ENCODE results near the gene PRKCA.

PRKCA gene

DNA sequence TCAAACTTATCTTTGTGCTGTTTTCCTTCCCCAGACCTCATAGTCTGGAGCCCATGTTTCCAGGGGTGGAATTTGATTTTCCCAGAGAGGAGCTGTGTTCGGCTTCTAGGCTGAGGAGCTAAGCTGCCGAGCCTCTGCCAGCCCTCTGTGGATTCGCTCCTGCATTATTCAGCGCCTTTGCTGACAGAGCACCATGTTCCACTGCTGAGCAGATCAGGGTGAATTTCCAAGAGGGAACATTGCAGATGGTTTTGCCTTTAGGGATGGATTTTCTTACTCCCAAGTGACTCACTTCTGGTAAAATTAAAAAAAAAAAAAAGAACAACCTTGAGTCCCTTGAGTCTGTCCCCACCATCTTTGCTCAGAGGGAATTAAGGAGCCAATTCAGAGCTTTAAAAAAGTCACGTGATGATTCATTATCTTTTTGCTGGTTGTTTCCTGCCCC, 229.5 kb downstream of the PRKCA start:
- DNase-seq = no peak

DNA sequence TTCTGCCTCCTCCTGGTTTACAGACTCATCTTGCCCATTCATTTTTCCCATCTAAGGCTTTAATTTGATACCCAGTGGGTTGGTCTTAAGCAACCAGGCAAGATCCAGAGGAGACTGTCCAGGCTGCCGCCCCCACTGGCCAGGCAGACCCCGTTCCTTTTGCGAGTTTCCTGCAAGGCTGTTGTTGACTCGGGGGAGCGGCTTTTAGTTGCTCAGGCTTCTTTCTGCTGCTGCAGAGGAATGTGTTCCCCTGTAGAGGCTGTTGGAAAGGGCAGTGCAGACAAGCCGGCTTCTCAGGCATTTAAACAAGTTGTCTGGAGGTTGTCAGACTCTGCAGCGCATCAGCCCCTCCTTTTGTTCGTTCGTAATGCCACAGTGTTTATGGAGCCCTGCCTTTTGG, 231.2 kb downstream of the PRKCA start:
- no peak for DNase-seq

DNA sequence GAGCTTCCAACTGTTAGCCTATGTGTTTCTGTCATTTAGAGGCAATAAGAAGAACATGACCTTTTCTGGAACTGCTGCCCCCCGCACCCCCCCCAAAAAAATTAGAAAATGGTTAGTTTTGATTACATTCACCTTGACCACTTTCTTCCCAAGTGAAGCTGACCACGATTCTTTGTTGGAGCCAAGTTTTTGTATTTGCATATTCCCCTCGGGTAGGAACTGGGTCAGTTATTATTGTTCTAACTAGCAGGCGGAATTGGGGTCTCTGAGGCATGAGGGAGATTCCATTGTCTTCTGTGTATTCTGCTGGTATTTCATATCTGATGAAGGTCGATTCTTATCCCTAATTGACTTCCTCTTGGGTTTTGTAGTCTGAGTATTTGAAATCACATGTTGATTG, 231.6 kb downstream of the PRKCA start:
- no peak for DNase-seq

DNA sequence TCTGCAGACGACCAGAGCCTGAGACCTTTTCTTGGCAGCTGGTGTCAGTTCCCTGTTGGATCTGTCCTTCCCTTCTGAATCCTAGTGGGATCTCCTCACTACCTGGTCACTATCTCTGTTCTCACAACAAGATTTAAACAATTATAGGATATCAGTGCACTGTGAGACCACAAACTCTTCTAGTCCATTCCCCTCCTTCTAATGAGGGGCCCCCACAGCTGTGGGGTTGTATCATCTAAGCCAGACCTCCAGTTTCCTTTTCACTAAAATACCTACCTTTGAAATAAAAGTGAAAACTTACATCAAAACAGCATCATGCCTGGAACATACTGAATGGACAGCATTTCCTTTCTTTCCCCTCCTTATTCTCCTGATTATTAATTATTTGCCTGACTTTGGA, 233.2 kb downstream of the PRKCA start:
- DNase-seq = no peak

DNA sequence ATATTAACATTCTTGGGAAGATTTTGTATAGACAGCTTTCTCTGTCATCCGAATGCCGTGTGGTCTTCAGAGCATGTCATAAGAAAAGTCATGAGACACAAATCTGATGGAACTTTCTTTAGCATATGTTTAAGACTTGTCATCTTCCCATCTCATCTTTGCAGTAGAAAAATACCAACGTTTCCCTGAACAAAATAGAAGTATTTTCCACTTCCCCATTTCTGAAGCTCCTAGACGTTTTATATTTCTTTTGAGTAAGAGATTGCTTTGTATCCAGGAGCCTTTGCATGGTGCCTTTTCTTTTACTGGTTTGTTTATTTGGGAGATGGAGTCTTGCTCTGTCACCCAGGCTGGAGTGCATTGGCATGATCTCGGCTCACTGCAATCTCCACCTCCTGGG, 235.1 kb downstream of the PRKCA start:
- DNase-seq = no peak

DNA sequence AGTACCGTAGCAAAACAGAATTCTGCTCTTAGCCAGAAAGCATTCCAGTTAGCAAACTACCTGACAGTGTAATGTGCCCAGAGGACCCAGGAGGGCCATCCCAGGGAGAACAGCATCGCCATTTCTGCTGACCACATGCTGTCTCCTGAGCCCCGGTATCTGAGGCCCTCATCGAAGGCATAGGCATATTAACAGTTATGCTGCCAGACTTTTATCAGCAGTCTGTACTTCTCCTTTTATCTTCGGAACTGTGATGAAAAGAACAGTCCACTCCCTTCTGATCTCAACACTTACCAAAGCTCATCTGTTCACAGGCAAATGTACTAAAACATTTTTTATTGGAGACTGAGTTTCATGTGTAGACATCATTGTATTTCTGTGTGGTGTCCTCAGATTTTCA, 236.4 kb downstream of the PRKCA start:
- no peak for DNase-seq

DNA sequence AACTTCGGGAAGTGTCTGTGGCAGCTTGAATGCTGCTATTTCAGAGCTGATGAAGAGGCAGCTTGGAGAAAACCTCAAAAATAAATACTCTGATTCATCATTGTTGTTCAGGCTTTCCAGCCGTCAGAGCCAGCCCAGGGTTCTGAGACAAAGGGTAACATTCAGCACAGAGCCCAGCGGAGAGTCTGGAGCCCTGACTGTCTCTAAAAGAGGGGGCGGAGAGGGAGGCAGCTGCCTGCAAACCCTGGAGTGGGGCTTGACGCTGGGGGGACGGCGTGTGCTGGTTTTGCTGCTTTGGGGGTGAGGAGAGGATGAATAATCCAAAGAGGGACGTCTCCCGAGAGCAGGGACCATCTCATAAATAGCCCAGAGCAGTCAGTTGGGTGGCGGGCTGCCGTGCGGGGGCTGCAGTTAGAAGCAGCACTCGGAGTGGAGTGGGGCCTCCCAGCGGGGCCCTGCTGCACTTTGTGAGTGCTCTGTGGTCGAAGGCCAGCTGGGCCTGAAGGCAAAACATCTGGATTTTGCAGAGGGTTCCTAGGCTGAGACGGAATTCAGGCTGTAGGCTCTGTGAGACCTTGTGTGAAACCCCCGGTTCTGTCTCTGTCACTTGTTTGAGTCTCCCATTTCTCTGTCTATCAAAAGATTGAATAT, 237.8 kb downstream of the PRKCA start:
- DNase-seq = no peak

DNA sequence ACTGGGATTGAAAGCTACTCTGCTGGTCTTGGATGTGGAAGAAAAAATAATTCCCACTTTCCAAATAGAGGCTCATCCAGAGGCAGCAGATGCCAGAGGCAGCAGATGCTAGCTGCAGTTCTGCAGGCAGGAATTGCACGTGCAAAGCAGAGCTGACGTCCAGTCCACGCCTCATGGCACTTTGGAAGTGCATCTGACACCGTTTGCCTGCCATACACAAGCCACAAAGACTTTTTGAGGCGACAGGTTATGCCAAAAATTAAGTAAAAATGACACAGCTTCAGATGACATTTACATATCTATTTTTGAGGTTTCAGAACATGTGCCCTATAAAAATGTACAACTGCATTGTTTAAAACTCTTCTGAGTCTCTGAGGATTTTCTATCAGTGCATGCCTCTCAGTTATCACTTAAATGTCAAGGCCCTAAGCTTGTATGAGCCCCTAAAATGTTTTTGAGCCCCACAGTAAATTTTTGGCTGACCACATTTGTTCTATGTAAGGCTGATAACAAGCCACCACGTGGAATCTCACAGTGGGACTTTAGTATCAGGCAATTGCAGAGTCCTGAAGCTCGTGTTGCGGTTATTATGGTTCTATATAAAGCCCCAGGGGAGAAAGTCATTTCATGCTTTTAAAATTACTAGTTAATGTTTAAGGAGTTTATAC, 239.2 kb downstream of the PRKCA start:
- DNase-seq = no peak

DNA sequence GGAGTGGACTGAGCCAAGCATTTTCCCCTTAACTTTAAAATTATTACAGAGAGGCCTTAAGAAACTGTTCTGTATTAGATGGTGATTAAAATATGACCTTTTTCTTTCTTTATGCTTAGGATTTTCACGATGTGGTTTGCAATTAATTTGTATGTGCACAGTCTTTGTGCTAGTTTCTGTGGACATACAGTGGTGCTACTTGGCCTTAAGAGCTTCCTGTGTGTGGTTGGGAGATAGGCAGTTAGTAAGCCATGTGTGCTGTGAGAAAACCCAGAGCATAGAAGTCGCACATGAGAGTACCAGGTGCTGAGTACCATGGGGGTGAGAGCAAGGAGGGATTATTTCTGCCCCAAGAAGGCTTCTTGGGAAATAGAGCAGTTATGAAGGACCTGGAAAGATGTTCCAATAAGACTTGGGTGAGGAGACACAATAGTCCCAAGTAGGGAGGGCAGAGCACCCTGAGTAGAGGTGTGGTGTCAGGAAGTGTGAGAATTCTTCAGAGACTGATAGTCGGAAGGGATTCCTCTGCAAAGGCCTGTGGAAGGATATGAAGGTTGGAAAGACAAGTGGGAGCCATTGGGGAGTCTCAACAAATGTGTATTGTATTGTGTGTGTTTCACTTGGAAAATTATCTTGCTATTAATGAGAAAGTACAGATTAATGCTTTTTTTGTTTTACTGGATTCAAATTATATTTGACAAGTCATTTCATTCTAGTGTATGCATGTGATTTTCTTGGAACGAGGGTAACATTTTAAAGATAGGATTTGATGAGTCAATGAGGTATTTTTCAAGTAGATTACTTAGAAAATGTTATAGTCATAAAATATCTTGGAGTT, 239.9 kb downstream of the PRKCA start:
- DNase-seq = no peak

DNA sequence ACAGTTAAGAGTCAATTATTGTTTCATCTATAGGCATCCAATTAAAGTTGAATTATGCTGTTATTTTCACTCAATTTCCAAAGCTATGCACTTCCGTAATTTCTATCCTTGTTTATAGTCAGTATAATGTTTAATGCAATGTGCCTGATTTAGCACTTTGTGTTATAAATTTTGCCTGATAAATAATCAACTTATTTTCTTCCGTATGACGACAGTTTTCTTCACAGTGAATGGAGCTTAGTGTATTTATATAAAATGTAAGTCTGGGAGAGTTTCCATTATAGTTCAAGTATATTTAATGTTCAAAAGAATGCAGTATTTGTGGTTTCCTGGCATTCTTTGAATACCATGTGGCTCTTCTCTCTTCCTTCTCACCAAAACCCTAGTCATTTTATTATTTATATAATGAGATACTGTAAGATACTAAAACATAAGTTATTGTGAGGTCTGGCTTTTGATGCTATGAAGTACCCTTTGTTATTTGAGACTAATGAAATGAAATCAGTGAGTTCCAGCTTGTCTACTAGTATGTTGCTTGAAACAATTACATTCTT, 240.6 kb downstream of the PRKCA start:
- DNase-seq = no peak

DNA sequence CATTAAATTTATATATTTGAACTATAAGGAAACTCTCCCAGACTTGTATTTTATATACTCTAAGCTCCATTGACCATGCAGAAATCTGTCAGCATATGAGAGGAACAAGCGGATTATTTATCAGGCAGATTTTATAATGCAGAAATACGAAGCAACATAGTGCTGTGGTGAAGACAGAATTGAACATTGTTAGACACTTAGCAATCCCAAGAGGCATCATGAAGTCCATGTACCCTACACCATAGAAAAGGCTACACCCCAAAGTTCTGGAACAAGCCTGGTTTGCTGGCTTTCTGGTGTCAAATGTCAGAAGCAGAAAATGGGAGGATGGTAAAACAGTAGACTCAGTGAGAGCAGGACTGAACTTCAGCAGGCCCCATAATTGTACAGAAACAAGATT, 241.1 kb downstream of the PRKCA start:
- no peak for DNase-seq

DNA sequence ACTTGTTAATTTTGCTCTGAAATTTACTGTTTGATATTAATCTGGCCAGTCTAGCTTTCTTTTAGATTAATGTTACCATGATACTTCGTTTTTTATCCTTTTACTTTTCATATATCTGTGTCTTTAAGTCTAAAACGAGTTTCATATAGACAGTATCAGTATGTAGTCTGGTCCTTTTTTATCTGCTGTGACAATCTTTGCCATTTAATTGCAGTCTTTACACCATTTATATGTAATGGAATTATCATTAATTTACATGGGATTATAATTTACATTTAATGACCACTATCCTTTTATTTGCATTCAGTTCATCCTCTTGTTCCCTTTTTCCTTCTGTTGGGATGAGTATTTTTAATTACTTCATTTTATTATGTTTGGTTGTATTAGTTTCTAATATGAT, 243.5 kb downstream of the PRKCA start:
- DNase-seq = no peak

DNA sequence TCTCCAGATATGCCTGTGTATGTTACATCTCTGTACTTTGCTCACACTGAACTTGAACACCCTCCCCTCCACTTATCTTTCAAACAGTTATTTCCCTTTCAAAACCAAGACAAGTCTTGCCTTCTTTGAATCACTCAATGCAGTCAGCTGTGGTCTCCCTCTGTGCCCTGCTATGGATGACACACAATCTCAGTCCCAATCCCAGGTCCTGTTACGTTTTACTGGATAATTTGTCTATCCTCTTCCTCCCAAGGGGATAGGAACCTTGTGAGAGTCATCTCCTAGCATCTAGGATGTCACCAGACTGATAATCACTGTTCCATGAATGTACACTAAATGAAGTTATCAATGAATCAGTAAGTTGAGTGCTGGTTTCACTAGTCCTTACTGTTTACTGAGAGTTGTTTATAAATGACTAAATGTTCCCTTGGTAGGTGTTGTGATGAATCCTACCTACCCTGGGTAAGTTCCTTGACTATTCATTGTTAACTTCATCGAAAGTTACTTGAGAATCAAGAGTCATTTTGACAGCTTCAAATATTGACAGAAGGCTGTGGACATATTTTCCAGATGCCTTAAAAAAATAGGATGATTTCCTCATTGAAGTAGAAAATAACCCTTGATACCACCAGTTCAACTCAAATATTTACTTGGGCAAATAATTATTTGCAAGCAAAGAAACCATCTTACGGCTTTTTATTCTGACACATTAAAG, 244.9 kb downstream of the PRKCA start:
- no peak for DNase-seq

DNA sequence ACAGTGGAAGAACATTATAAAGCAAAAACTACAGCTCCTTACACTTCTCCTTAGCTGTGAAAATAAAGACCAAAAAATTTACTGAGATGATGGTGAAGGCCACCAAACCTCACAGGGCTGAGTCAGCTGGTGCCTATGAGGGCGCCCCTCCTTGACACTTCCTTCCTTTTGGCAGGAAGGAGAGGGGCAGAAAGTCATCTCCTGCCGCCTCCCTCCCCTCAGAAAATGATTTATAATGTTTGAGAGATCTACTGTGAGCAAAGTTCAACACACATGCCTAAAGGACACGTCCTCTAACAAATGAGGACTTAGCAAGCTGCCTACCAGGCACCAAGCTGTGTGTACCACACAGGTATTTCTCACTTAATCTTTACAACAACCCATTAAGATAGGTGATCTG, 245.7 kb downstream of the PRKCA start:
- no peak for DNase-seq

DNA sequence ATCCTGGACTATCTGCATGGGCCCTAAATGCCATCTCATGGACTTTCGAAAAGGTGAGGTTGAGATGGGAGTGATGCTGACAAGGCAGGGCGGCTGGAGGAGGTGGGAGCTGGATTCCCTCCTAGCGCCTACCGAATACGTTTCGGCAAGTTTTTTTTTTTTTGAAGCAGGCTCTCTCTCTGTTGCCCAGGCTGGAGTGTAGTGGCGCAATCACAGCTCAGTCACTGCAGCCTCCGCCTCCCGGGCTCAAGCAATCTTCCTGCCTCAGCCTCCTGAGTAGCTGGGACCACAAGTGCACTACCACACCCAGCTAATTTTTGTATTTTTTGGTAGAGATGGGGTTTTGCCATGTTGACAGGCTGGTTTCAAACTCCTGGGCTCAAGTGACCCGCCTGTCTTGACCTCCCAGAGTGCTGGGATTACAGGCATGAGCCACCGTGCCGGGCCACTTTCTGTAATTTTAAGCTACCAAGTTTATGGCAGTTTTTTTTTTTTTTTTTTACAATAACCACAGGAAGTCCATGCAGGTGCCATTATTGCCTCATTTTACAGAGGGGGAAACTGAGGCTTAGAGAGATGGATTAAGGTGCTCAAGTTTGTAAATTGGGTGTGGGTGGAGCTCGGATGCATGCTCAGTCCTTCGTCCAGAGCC, 246.4 kb downstream of the PRKCA start:
- no peak for DNase-seq

DNA sequence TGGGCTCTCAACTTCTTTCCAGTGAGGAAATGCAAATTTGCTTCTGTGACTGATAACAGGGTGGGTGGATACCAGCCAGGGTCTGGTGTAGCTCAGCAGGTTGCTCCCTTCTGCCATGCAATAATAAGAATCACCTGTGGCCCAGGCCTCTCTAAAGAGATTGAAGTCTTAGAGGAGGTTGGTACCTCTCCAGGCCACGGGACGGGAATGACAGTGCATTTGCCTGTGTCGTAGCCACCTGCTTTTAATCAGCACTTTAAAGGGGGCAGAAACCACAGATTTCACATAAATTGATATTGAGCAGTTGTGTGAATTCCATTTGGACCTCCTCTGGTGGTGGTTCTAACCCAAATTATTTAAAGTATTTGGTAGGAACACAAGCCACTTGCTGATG, 246.9 kb downstream of the PRKCA start:
- no peak for DNase-seq

DNA sequence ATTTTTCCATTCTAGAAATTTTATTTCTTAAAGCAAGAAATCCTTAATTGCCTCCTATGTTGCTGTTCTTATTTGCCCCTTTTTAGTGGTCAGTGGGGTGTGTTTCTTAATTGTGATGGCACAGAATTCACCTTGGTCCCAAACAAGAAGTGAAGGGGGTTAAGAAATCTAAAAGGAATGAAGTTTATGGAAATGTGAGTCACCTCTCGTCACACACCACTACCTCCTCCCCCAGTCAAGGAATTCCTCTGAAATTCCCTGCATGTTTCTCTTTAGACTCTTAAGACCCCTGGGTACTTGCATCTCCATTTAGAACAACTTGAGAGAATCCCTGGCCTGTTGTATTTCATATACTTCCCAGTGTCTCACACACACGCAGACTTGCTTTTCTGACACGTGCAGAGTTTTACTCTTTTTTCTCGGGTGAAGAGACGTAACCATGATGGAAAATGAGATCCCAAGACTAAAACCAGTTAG, 247.4 kb downstream of the PRKCA start:
- no peak for DNase-seq

DNA sequence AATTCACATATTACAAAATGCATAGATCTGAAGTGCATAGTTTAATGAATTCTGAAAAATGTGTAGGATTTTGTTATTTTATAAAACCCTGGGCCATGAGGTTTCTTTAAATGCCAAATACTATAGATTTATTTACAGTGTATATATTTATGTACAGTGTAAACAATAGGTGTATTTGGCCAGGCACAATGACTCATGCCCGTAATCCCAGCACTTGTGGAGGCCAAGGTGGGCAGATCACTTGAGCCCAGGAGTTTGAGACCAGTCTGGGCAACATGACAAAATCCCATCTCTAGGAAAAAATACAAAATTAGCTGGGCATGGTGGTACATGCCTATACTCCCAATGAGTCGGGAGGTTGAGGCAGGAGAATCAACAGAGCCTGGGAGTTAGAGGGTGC, 249.4 kb downstream of the PRKCA start:
- no peak for DNase-seq

DNA sequence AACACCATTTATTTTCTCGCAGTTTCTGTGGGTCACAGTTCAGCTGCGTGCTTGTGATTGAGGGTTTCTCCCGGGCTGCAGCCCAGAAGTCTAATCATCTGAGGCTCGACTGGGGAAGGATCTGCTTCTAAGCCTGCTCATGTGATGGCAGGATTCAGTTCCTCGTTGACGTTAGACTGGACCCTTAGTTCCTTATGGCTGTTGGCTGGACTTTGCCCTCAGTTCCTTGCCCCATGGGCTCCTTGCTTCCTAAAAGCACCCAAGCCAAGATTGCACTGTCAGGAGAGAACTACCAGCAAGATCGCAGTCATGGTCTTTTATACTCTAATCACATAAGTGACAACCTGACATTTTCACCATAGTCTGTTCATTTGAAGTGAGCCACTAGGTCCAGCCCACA, 250.0 kb downstream of the PRKCA start:
- DNase-seq = no peak

DNA sequence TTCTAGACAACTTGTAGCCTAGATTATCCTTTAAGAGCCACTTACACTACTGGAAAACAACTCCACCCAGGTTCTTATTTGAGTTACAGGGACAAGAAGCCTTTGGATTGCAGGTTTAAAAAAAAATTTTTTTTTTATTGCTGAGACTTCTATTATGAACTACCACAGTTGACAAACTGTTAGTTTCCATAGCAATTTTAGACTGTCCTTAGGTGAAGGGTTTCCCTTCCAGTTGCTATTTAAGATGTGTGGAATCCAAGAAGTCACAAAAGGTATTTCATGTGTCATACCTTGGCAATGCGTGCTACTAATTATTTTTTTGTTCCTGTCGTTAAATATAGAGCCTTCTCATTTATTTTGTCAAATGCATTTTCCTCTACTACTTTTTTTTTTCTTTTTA, 253.2 kb downstream of the PRKCA start:
- no peak for DNase-seq

DNA sequence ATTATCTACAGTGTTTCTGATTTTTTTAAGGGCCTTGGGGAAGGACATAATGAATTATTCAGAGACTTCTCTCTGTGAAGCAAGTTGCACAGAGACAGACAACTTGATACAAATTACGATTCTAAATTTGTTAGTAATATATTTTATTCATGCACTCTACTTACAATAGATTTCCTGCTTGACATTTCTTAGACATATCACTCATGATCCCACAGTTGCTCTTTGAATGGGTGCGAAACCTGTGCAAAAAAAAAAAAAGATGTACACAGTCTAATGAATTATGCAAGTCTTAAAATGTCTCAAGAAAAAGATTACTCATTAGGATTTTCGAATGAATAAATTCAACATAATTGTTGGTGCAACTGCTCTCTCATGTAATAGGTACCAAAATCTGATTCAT, 254.8 kb downstream of the PRKCA start:
- DNase-seq = no peak

DNA sequence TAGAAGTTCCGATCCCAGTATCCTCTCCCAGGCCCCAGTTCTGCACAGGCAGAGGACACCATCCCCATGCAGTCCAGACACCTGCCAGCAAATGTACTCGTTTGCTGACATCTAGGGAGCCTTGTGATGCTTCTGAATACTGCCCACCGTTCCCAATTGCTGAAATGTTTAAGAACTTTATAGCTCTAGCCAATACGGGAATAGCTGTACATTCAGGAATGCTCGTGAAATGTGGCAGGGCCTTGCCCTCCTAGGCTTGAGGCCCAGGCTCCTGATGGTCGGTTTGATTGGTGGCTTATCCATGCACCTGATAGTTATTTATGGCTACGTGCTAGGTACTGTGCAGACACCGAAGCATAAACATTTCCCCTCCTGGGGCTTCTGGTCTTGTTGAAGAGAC, 255.5 kb downstream of the PRKCA start:
- no peak for DNase-seq

DNA sequence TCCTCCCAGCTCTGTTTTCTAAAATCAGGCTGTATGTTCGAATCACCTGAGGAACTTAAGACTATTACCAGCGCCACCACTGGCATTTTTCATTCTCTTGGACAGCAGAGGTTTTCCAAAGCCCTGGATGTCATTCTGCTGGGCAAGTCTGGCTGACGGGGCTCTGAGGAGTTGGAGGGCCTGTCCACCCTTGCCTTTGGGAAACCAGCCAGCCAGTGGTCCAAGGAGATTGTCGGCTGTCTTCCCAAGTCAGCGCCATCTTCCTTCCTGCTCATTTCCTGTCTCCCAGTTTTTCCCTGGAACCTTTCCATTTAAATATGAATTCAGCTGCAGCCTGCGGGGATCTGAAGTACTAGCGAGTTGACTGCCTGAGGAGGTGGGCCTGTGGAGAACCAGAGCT, 258.3 kb downstream of the PRKCA start:
- no peak for DNase-seq
